ENCODE measurements around the gene KLHL22.

The KLHL22 gene

DNA sequence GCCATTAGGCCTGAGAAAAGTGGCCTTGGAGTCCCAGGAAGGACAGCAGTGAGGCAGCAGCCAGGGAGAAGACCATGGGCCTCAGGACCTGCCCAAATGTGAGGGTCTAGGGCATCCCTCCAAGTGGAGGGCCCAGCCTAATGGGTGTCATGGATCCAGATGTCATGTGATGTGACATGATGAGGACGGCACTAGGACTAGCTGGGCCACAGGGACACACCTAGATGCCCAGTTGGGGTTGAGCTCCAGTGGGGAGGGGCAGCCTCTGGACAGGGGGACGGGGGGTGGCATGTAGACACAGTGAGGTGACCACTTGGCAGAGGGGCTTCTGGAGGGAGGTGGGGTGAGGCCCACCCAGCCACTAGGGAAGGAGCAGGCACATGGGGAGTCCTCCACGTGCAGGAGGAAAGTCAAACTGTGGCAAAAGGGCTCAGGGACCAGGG lies 63.3 kb downstream of the KLHL22 start:
- no peak for DNase-seq (ENCODE audit: low spot score)

DNA sequence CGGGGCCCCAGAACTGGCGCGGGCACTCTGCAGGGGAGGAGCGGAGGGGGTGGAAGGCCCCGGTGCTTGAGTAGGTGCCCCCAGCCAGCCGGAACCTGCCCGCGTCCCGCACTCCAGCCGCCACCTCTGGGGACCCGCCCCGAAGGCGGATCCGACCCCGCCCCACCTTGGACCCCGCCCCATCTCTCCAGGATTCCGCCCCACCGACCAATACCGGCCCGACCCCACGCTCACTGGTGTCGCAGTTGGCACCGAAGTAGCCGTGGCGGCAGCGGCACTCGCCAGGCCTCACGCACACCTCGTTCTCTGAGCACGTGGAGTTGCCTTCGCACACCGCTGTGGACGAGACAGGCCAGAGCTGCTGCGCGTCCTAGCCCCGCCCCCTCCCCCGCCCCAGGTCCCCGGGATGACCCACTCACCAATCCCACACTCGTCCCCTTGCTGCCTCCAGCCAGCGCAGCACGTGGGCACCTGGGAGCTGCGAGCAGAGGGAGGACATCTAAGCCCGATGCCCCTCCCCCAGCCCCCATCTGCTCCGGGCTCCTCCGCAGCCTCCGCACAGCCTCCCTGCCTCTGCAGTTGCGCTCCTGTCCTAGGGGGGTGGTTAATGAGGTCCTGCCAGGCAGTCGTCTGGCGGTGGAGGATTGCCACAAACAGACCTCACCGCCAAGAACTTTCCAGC lies 63.9 kb downstream of the KLHL22 start:
- DNase-seq (ENCODE audit: low spot score) = peak; percentile 69

DNA sequence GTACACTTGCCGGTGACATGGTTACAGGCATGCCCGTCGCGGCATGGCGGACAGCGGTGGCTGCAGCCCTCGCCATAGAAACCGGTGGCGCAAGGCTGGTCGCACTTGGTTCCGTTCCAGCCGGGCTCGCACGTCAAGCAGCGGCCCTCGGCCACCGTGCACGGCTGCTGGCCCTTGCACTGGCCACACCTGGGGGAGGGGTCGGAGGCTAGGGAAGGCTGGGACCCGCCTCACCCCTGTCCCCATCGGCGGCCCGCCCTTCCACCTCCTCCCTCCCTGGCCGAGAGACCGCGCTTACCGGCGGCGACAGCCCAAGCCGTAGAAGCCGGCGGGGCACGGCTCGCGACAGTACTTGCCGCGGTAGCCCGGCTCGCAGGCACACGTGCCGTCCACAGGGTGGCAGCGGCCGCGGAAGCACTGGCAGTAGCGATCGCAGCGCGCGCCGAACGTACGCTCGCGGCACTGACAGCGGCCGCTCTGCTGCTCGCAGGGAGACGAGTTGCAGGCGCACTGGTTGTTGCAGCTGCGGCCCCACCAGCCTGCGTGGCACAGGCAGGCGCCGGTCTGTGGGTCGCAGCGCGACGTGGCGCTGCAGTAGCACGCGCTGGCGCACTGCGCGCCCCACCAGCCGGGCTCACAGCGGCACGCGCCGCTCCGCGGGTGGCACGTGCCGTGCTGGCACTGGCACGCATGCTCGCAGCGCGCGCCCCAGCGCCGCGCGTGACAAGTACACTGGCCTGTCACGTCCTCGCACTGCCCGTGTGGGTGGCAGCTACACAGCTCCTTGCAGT lies 64.7 kb downstream of the KLHL22 start:
- peak; percentile 84 for DNase-seq (ENCODE audit: low spot score)

DNA sequence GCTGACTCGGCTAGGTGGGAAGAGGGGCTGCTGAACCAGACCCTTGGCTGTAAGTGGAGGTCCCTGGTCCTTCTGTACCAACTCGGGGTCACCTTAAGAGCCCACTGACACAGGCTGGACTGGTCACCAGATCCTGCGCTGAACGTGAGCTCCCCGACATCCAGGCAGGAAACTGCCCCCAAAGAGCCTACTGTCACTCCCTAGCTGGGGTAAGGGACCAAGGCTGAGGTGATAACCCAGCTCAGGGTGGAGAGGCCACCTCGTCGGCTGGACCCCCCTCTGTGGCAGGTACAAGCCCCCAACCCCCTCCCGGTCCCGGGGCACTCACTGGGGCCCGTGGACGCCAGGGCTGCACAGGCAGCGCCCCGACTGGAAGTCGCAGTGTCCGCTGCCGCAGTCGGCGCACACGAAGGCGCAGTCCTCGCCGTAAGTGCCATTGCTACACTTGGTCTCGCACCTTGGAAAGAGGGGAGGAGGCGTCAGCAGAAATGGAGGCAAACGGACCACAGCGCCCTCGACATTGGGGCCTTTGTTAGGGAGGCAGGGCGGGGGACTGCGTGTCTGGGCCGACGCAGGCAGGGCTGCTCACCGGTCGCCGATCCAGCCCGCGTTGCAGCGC lies 65.4 kb downstream of the KLHL22 start:
- DNase-seq (ENCODE audit: low spot score) = no peak

DNA sequence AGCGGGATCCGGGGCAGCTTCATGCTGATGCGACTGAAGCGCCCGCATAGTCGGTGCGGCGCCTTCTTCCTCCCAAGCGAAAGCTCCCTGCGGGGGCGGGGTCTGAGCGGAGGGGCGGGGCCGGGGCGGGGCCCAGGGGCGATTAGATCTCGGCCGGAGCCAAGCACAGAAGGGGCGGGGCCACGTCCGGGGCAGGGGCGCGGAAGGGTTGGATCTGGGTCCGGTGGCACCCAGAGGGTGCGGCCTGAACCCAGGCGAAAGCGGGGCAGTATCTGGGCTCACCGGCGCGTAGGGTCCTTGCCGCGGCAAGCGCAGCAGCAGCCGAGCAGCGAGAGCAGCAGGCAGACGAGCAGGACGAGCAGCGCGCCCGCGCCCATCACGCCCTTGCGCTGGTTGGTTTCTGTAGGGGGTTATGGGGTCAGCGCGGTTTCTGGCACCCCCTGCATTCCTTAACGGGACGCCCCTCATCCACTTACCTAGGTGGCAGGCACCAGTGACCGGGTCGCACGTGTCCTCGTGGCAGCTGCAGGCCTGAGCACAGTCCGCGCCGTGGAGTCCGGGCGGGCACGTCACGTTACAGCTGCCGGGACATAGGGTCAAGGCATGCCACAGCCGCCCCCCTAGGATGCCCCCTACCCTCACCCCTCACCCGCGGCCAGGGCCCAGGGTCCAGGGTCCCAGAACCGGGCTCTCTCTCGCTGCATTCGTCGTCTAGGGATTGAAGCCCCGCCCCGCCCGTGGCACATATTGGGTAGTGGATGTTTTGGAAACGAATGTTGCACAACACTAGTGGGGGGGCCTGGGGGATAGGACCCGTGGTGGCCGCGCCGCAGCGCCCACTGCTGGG lies 66.1 kb downstream of the KLHL22 start:
- peak; percentile 93 for DNase-seq (ENCODE audit: low spot score)

DNA sequence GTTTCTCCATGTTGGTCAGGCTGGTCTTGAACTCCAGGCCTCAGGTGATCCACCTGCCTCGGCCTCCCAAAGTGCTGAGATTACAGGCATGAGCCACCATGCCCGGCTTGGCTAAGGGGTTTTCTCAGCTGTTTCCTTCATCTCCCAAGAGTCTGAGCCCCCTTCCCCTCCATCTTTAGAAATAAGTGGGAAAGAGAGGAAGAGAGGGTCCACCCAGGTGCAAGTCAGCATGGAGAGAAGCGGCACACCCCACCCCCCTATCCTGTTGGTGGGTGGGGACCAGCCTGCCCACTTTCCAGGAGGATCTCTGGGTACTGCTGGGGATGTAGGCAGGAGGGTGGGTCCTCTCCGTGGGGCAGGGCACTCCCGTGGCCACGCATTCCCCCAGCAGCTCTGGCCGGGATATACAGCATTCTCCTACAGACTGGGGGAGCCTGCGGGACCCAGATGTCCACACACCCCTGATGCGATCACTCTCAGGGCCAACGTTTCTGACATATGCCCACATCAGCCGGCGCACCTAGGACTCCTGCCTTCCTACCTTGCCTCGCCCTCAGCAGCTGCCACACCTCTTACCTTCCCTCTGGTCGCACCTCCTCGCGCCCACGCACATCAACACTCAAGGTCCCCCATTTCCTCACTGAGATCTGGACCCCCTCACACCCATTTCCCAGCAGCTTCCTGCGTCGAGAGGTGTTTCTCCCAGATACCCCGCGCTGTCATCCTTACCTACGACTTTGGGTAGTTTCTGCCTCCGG lies 66.9 kb downstream of the KLHL22 start:
- no peak for DNase-seq (ENCODE audit: low spot score)

DNA sequence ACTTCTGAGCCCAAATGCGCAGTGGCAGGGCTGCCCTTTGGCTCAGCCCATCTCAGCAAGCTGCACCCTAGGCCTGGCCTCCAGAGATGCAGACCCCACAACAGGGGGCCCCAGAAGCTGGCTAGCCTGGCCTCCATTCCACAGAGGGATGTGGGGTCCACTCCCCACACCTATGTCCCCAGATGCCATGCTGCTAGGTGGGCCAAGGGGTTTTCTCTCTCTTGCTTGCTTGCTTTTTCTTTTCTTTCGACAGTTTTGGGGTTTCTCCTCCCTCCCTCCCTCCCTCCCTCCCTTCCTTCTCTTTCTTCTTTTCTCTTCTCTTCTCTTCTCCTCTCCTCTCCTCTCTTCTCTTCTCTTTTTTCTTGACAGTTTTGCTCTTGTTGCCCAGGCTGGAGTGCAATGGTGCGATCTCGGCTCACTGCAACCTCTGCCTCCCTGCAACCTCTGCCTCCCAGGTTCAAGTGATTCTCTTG lies 67.6 kb downstream of the KLHL22 start:
- no peak for DNase-seq (ENCODE audit: low spot score)

DNA sequence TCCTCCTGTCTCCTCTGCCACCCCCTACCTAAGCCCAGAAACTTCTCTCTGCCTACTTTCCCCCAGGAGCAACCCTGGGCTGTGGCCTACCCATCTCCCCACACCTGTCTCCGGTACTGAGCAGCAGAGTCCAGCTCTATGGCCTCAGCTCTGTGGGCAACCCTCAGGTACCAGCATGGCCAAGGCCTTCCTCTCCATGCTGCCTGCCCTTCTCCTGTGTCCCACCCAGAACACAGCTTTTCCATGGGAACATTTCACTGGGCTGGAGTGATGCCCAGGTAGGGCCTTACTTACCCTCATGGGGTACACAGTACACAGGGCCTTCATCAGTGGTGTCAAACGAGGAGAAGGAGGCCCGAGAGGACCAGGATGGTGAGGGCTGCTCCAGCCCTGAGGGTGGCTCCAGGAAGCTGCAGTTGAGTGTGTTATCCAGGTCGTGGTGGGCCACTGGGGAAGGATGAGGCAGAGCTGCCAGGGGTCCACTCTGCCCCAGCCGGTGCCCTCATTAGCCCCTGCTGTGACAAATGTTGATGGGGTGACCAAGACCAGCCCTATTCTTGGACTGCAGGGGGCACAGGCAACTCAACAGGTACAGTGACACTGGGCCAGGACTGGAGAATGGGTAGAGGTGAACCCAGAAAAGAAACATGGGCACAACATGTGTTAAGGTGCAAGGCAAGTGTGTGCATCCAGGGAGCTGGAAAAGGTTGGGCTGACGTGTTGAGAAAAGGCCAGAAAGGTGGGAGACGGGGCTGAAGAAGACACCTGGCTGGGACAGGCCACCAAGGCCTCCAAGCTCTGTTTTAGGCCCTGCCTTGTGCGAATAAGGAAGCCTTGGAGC lies 68.3 kb downstream of the KLHL22 start:
- no peak for DNase-seq (ENCODE audit: low spot score)

DNA sequence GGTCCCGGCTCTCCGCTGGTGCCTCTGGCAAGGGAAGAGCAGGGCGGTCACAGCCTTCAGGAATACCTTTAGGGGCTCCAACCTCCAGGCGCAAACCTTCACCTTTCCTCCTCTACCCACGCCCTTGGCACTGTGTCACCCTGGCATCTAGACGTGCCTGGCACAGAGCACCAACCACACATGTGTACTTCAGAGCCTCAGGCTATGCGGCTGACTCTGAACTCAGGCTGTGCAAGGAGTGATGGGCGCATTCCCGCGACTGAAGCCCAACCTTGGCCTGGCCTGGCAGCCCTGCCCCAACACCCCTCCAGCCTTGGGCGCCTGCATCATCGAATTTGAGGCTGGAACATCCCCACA lies 69.4 kb downstream of the KLHL22 start:
- DNase-seq (ENCODE audit: low spot score) = no peak

DNA sequence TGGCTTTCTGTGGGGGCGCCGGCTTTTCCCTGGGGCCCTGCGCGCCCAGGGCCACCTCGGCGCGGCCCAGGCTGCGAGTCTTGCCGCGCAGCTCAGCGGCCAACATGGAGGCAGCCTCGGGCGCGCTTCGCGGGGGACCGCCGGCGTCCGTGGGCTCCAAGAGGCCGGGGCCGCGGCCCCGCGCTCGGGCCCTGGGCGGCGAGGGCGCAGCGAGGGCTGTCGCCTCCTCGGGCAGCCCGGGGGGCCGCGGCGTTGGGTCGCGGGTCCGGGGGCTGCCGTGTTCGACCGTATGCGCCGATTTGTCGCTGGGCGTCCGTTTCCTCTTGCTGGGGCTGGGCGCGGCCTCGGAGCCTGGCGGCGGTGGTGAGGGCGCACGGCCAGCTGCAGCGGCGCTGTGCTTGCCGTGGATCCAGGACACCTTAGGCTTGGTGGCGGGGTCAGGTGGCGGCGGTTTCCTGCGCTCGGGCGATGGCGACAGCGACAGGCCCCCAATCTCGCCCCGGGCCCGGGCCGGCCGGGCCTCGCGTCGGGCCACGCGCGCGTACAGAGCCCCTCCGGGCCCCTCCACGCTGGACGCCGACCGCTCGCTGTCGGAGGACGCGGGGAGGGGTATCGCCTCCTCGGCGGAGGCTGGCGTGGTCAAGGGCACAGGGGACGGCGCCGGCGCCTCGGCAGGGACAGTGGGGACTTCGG lies 69.9 kb downstream of the KLHL22 start:
- DNase-seq (ENCODE audit: low spot score) = no peak

DNA sequence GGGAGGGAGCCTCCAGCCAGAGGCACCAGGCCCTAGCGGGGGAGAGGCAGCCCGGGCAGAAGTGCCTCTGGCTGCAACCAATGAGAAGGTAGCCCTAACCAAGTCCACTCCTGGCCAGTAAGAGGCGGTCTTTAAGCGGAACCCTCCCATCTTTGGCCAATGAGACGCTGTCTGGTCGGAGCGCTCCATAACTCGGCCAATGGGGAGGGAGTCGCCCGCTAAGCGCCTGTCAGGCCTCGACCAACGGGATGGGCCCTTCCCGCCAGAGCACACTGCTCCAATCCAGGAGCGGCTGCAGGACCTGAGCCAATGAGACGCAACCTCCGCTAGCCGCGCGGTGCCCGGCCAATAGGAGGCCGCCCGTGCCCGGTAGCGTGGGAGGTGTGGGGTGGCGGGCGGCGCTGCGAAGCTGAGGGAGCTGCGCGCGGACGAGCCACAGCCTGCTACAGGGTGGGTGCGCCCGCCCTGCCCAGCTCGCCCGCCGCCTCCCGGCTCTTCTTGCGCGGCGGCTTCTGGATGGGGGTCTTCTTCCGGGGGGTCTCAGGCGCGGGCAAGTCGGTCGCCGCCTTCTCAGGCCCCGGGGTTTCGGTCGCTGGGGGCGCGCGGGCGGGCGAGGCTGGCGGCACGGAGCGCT lies 70.5 kb downstream of the KLHL22 start:
- peak; percentile 68 for DNase-seq (ENCODE audit: low spot score)

DNA sequence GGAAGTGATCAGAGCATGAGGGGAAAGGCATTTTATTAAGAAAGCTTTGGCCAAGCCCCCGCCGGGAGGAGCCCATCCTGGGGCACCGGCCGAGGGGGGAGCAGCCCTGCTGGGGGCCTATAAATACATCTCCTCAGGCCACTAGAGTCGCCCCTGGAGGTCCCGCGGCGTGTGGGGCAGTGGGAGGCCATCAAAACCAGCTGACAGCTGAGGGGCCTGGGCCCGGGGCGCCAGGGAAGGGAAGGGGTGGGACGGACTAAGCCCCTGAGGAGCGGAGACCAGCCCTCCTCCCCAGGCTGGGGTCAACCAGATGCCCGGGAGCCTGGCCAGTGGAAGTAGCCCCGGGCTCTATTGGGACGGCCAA lies 71.0 kb downstream of the KLHL22 start:
- DNase-seq (ENCODE audit: low spot score) = no peak

DNA sequence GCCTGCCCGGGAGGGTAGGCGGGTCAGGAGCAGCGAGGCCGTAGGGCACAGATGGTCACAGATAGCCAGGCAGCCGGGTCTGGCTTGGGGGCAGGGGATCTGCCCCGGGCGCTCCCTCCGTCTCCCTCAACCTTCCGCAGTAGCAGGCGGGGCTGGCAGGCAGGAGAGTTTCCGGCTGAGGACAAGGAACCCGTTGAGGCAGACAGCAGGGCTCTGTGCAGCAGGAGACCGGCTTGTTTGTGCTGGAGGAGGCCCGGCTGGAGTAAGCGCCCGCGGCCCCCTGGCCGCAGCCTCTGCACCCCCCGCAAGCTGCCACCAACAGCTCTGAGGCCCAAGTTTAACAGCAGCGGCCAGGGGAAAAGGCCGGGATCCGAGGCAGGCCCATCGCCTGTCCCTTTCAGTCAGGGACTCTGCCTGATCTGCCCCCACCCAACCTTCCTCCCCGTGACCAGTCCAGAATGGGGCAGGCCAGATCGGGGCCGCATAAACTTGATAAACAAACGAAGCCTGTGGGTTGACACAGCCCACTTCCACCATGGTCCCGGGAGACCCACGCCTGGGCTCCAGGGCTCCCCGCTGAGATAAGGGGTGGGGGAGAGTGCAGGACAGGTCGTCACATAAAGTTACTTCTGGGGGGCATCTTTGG lies 71.6 kb downstream of the KLHL22 start:
- DNase-seq (ENCODE audit: low spot score) = no peak

DNA sequence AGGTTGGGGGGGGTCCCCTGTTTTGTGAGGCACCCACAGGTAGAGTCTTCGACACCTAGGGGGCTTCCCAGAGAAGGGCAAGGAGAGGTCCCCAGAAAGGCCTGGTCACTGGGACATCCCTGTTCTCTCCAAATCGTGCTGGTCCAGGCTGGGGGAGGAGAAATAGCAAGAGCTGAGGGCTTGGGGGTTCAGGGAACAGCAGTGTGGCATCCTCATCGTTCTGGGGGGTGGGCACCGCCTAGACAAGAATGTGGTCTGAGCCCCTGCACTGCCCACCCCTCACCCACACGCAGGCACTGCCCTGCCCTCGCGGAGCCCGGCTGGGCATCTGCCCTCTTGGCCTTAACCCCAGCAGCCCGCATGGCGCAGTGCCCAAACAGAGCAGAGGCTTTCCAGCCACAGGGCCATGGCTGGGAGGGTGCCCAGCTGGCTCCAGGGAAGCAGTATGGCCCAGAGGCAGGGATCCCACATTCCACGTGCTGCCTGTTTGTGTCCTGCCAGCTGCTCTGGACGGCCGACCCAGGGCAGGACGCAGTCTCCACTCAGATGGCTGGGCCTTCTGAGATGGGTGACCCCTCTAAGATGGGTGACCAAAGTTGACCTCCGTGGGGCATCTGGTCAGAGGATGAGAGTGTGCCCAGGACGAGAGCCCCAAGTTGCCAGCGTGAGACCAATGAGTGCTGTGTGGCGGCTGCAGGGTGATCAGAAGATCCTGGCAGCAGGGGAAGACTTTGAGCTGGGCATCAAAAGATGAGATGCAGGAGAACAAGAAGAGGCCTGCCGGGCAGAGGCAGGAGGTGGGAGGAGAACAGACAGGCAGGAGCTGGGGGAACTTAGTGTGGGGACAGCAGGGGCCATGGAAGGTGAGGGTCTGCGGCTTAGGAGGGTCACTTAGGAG lies 72.3 kb downstream of the KLHL22 start:
- DNase-seq (ENCODE audit: low spot score) = no peak

DNA sequence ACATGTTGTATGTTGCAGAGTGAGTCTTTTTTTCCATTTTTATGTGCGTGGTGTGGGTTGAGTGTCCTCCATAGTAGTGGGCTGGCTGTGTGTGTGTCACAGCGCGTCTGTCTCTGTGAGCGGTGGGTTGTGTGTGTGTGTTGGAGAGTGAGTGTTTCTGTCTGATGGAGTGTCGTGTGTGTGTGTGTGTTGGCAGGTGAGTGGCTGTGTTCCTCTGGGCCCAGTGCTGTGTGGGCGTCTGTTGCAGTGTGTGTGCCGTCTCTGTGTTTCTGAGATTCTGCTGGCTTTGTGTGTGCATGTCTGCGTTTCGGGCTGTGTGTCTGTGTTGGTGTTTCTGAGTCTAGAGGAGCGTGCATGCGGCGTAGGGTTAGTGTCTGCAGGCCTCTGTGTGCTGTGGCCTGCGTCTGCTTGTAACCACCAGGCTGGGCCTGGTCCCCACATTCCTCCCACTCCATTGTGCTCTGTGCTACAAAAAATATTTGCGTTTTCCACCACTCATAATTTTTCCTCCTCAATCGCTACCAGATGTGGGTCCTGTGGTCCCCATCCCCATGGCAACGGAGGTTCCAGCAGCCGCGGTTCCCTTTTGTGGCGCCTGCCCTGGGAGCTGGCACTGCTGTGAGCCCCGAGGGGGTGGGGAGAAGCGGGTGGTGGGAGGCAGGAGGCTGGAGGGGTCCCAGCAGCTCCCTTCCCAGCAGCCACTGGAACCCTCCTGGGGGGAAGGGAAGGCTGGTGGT lies 73.2 kb downstream of the KLHL22 start:
- no peak for DNase-seq (ENCODE audit: low spot score)

DNA sequence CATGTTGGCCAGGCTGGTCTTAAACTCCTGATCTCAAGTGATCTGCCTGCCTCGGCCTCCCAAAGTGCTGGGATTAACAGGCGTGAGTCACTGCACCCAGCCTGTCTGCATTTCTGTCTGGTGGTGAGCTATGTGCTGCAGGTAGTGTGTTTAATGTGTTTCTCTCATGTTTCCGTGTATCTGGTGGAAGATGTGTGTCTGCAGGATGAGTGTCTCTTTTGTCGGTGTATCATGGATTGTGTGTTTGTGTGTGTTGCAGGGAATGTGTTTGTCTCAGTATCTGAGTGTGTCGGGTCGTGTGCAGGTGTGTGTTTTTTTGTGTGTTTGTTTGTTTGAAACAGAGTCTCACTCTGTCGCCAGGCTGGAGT lies 74.1 kb downstream of the KLHL22 start:
- no peak for DNase-seq (ENCODE audit: low spot score)

DNA sequence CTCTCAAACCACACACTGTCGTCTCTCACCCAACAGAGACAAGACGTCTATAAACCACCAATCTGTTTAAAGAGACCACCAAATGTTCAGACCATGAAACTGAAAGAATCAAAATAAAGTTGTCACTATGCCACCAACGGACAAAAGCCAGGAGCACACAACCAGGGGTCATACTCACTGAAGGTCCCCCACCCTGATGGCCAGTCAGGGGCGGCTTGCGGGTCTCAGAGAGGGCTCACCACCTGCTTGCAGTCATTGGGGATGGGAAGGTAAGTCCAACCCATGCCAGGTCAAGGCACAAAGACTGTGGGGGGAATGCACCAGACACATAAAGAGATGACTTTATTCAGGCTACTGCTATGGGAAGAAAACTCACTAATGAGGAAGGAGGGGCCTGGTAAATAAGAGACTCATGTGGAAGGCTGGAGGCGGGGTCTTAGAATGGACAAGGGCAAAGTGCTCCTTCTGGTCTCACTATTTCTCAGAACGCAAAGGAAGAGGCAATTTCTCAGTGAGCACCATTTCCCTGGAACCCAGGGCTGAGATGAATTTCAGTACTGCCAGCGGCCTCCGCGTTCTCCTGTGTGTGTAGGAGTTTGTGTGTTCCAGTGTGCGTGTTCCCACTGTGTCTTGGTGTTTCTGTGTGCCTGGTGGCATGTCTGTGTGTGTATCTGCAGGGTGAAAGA lies 75.3 kb downstream of the KLHL22 start:
- no peak for DNase-seq (ENCODE audit: low spot score)
